H1 (cell line): Measurements from ENCODE around the gene MYO18A. TPM values are rescaled to one million over a fixed set of nuclear protein-coding genes. Genes with fewer than 3 reads are reported as not detected.

Experiments used
- CTCF ChIA-PET: fragments of 300-600 bp; sonication (Branson Sonifier 250); formaldehyde crosslinking; loops from one replicate; lab custom pipeline; 2021; ENCODE audit not compliant: partially characterized antibody; lab: Charles Lee
- POLR2A ChIA-PET: fragments of 300-600 bp; sonication (Branson Sonifier 250); formaldehyde crosslinking; loops from one replicate; lab custom pipeline; 2021; ENCODE audit warnings: inconsistent platforms; ENCODE audit not compliant: partially characterized antibody; lab: Charles Lee
- DNase-seq, 2 experiments: peaks; one replicate each; pipeline versions ENCODE4 v3.0.0 to v3.0.0-alpha.2; 2010 to 2022; ENCODE audit warnings: low spot score in 2 of 2, low read depth in 1 of 2, mixed read lengths in 1 of 2
- FAIRE-seq: peaks from 2 replicates; lab custom pipeline; 2011; peaks lifted over from hg19 to GRCh38; lab: Jason Lieb, UNC
- H2AFZ ChIP-seq: 2 replicates; pipeline ENCODE4 v1.8.1; 2012; ENCODE audit warnings: low read length, inconsistent platforms
- H2AK5ac ChIP-seq: 2 replicates; pipeline ENCODE4 v1.6.1; 2013; ENCODE audit warnings: low read depth, low read length
- H2BK120ac ChIP-seq: replicated peaks from 2 replicates; pipeline ENCODE3; 2013; ENCODE audit warnings: low read depth, low read length, inconsistent platforms
- H2BK12ac ChIP-seq: 2 replicates; pipeline ENCODE4 v1.6.1; 2013; ENCODE audit warnings: low read depth, low read length
- H2BK15ac ChIP-seq: 2 replicates; pipeline ENCODE4 v1.6.1; 2013; ENCODE audit warnings: low read length
- H2BK20ac ChIP-seq: 2 replicates; pipeline ENCODE4 v1.6.1; 2013; ENCODE audit warnings: low read length
- H2BK5ac ChIP-seq: 2 replicates; pipeline ENCODE4 v1.6.1; 2013; ENCODE audit warnings: low read depth, low read length
- H3K14ac ChIP-seq: 2 replicates; pipeline ENCODE4 v1.6.1; 2013; ENCODE audit warnings: inconsistent platforms; ENCODE audit not compliant: insufficient read length
- H3K18ac ChIP-seq: 2 replicates; pipeline ENCODE4 v1.6.1; 2013; ENCODE audit warnings: low read length; ENCODE audit errors: extremely low read depth
- H3K23ac ChIP-seq: 2 replicates; pipeline ENCODE4 v1.6.1; 2013; ENCODE audit warnings: inconsistent platforms; ENCODE audit not compliant: insufficient read length
- H3K23me2 ChIP-seq: 2 replicates; pipeline ENCODE4 v1.6.1; 2013; ENCODE audit warnings: low read depth, low read length
- H3K27ac ChIP-seq: 2 replicates; pipeline ENCODE4 v1.6.1; 2011; ENCODE audit warnings: low read depth, low read length, inconsistent platforms
- H3K27me3 ChIP-seq, 4 experiments: replicated peaks in 1 of 4; 1 replicate in 1 of 4; 2 replicates in 3 of 4; pipeline versions ENCODE4 v1.6.1 to v1.8.1; 2011 to 2013; ENCODE audit warnings: low read length in 3 of 4, mild to moderate bottlenecking in 3 of 4, inconsistent platforms in 2 of 4, mixed read lengths in 2 of 4, moderate library complexity in 1 of 4; ENCODE audit not compliant: control insufficient read depth in 3 of 4, insufficient read depth in 3 of 4; ENCODE audit errors: extremely low read depth in 1 of 4
- H3K36me3 ChIP-seq, 4 experiments: 2 replicates each; pipeline versions ENCODE4 v1.6.1 to v1.8.1; 2011 to 2013; ENCODE audit warnings: mild to moderate bottlenecking in 4 of 4, low read length in 3 of 4, moderate library complexity in 2 of 4, control low read depth in 1 of 4, inconsistent platforms in 1 of 4; ENCODE audit not compliant: insufficient read depth in 4 of 4, control insufficient read depth in 2 of 4
- H3K4ac ChIP-seq: replicated peaks from 2 replicates; pipeline ENCODE3; 2013; ENCODE audit warnings: low read length, low read depth, mixed read lengths, inconsistent platforms; ENCODE audit not compliant: insufficient read length
- H3K4me1 ChIP-seq, 4 experiments: replicated peaks in 1 of 4; 1 replicate in 1 of 4; 2 replicates in 3 of 4; pipeline versions ENCODE4 v1.6.1 to v1.8.1; 2011 to 2013; ENCODE audit warnings: low read length in 3 of 4, inconsistent platforms in 2 of 4, mixed read lengths in 1 of 4; ENCODE audit not compliant: insufficient read depth in 4 of 4, control insufficient read depth in 3 of 4
- H3K4me2 ChIP-seq, 2 experiments: 2 replicates each; pipeline versions ENCODE4 v1.6.1 to v1.8.1; 2011 to 2013; ENCODE audit warnings: low read depth in 2 of 2, low read length in 2 of 2, control low read depth in 1 of 2, inconsistent platforms in 1 of 2, mild to moderate bottlenecking in 1 of 2; ENCODE audit not compliant: insufficient read depth in 1 of 2
- H3K4me3 ChIP-seq, 4 experiments: fragments of 200-600, 300-600 bp in 1 of 4; sonication (generic), shearing (Covaris generic), sonication (Bioruptor Twin) in 1 of 4; 2 replicates each; pipeline versions ENCODE4 v1.5.1 to v1.8.1; 2011 to 2016; ENCODE audit warnings: low read length in 4 of 4, low read depth in 3 of 4, control low read depth in 2 of 4, inconsistent platforms in 2 of 4, mild to moderate bottlenecking in 2 of 4, mixed read lengths in 1 of 4, moderate library complexity in 1 of 4; ENCODE audit not compliant: insufficient read depth in 2 of 4; ENCODE audit errors: extremely low read depth in 1 of 4
- H3K56ac ChIP-seq: replicated peaks from 2 replicates; pipeline ENCODE3; 2013; ENCODE audit warnings: low read depth, mild to moderate bottlenecking, mixed read lengths, low read length, inconsistent platforms; ENCODE audit not compliant: insufficient read length
- H3K79me1 ChIP-seq: 2 replicates; pipeline ENCODE4 v1.6.1; 2013; ENCODE audit warnings: low read depth, low read length, control low read depth
- H3K79me2 ChIP-seq, 2 experiments: 2 replicates each; pipeline versions ENCODE4 v1.6.1 to v1.8.1; 2012 to 2013; ENCODE audit warnings: low read length in 2 of 2, mild to moderate bottlenecking in 2 of 2, inconsistent platforms in 1 of 2; ENCODE audit not compliant: insufficient read depth in 2 of 2, control insufficient read depth in 1 of 2
- H3K9ac ChIP-seq, 4 experiments: replicated peaks in 1 of 4; 1 replicate in 1 of 4; 2 replicates in 3 of 4; pipeline versions ENCODE4 v1.6.1 to v1.8.1; 2011 to 2013; ENCODE audit warnings: low read depth in 3 of 4, low read length in 3 of 4, control low read depth in 2 of 4, mild to moderate bottlenecking in 2 of 4, moderate library complexity in 2 of 4, inconsistent platforms in 1 of 4; ENCODE audit errors: extremely low read depth in 1 of 4
- H3K9me3 ChIP-seq, 2 experiments: 2 replicates each; pipeline versions ENCODE4 v1.6.1 to v1.8.1; 2012 to 2013; ENCODE audit warnings: mild to moderate bottlenecking in 2 of 2, moderate library complexity in 2 of 2, control low read depth in 1 of 2, inconsistent platforms in 1 of 2, low read depth in 1 of 2, low read length in 1 of 2, mixed read lengths in 1 of 2; ENCODE audit not compliant: insufficient read depth in 2 of 2
- H4K20me1 ChIP-seq, 2 experiments: replicated peaks in 1 of 2; 2 replicates each; pipeline versions ENCODE3 to v1.8.1; 2011 to 2013; ENCODE audit warnings: inconsistent platforms in 2 of 2, low read length in 2 of 2, mild to moderate bottlenecking in 1 of 2; ENCODE audit not compliant: insufficient read depth in 2 of 2, control insufficient read depth in 1 of 2
- H4K5ac ChIP-seq: 2 replicates; pipeline ENCODE4 v1.6.1; 2013; ENCODE audit warnings: low read length, low read depth, mixed read lengths, inconsistent platforms; ENCODE audit not compliant: insufficient read length
- H4K8ac ChIP-seq: 2 replicates; pipeline ENCODE4 v1.8.0; 2013; ENCODE audit warnings: mild to moderate bottlenecking, moderate library complexity, low read length, inconsistent platforms; ENCODE audit not compliant: insufficient read depth; ENCODE audit errors: extremely low read depth
- H4K91ac ChIP-seq: replicated peaks from 2 replicates; pipeline ENCODE3; 2013; ENCODE audit warnings: low read length, mixed read lengths, inconsistent platforms; ENCODE audit not compliant: insufficient read length
- BRCA1 ChIP-seq: IDR thresholded peaks from 2 replicates; pipeline ENCODE4 v1.6.1; 2012; ENCODE audit warnings: low read depth, low read length, improper control_type of control experiment
- CBX8 ChIP-seq: fragments of 300-800, 300-1000 bp; sonication (generic); IDR thresholded peaks from 2 replicates; pipeline ENCODE4 v1.7.1; 2016; ENCODE audit warnings: low read depth, low read length, borderline replicate concordance
- CREB1 ChIP-seq: IDR thresholded peaks from 2 replicates; pipeline ENCODE4 v1.6.1; 2012; ENCODE audit warnings: inconsistent platforms
- SIN3A ChIP-seq, 2 experiments: IDR thresholded peaks in 1 of 2; conservative IDR thresholded peaks in 1 of 2; 2 replicates each; pipeline ENCODE4 v1.6.1; 2011 to 2012; ENCODE audit warnings: low read length in 2 of 2, improper control_type of control experiment in 1 of 2, low read depth in 1 of 2, mild to moderate bottlenecking in 1 of 2
- SIRT6 ChIP-seq: IDR thresholded peaks from one replicate; pipeline ENCODE4 v1.7.1; 2012; ENCODE audit warnings: low read length, inconsistent platforms
- WGBS, 2 experiments: shearing (Covaris generic) in 1 of 2; methylation state at CpG; one replicate each; pipeline versions ENCODE4 v1.1.6 to v1.1.7; 2013 to 2015; ENCODE audit warnings: low lambda C conversion rate in 2 of 2, mixed read lengths in 2 of 2, inconsistent platforms in 1 of 2, low coverage in 1 of 2, missing lambda C conversion rate in 1 of 2; ENCODE audit not compliant: insufficient replicate concordance in 2 of 2, insufficient coverage in 1 of 2, insufficient read length in 1 of 2; ENCODE audit errors: extremely low coverage in 1 of 2, missing lambda C conversion rate in 1 of 2; 5-methylcytosine and 5-hydroxymethylcytosine counted together
- polyA plus RNA-seq, 7 experiments: library from polyadenylated mRNA; depleted of rRNA in 3 of 7; stranded (reverse) in 5 of 7; unstranded in 2 of 7; fragments of >200 nt in 5 of 7; fragments of 200-250 nt in 2 of 7; gene quantifications; 1 replicate in 5 of 7; 2 replicates in 1 of 7; 4 replicates in 1 of 7; pipeline versions ENCODE4 v1.2.1 to v1.2.3, GENCODE V29; 2011 to 2013; ENCODE audit warnings: missing spikeins in 2 of 7, mixed read lengths in 2 of 7
- total RNA-seq: library from RNA; stranded (reverse); fragmentation: NEBNext Ultra II Directional; extraction: Animal tissue kit (Norgen Biotek cat#: 25700); gene quantifications from 2 replicates; pipeline ENCODE4 v1.2.1, GENCODE V29; 2021
- TF ChIP-seq, protein P1 (sequence below): IDR thresholded peaks from 2 replicates; pipeline ENCODE4 v1.6.1; 2012; ENCODE audit warnings: inconsistent platforms

The MYO18A gene
- total and polyA plus RNA-seq, 2 of the 8 experiments (the other 6 are each of a cell fraction or from before 2014, with no cell fraction given) = 7.6 to 43.8 TPM

DNA sequence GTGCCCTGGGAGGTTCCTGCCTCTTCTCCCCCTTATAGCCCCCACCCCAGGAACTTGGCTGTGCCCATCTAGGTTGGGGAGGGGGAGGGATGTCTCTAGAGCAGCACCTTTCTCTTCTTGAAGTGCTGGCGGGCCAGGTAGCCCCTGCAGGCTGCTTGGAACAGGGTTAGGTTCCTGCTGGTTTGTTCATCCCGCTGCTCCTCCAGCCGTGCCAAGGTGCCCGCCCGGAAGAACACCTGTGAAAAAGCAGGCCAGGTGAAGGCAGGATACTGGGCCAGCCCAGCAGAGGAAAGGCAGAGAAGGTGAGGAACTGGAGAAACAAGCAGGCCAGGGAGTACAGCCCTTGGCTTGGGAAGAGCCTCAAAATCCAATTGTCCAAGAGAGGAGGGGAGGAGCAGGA lies 80.7 kb downstream of the MYO18A start:
- FAIRE-seq (no peak), DNase-seq (no peak)
- H3K79me1 ChIP-seq = no peaks in the 10 kb centered on the region
- H4K8ac ChIP-seq = no peak overlapping the region
- H3K36me3 ChIP-seq = peaks cover 4 to 23% (median 10%) of the 10 kb centered on the region in 4 experiments; a peak in 6 of 8 replicates
- no peak overlapping the region for H3K27ac ChIP-seq
- no peak overlapping the region for H2BK12ac ChIP-seq
- no peak overlapping the region for H3K23ac ChIP-seq
- no peak overlapping the region for H4K5ac ChIP-seq
- H3K4me2 ChIP-seq = no peak overlapping the region
- H2BK20ac ChIP-seq = no peak overlapping the region
- H3K27me3 ChIP-seq = no peaks in the 10 kb centered on the region
- no peak overlapping the region for H4K91ac ChIP-seq
- CTCF ChIA-PET = interaction anchor here (1.8 kb wide), 1 partner anchor 131 kb away, joined by 7 read pairs; no protein-coding TSS in a partner anchor
- H4K20me1 ChIP-seq = no peaks in the 10 kb centered on the region
- peaks cover 0 to 5% (median 2%) of the 10 kb centered on the region in 4 experiments; a peak in 3 of 7 replicates for H3K4me1 ChIP-seq
- no peak overlapping the region for H3K4ac ChIP-seq
- no peak for TF ChIP-seq CBX8
- TF ChIP-seq CREB1 = no peak
- no peak for TF ChIP-seq SIN3A (conservative IDR thresholded peaks at IDR 0.05 in 1 of 2, IDR thresholded peaks at IDR 0.05 in 1 of 2; ENCODE audit: low read depth in 1 of 2, low read length in 2 of 2)
- TF ChIP-seq BRCA1 = no peak
- TF ChIP-seq SIRT6 = no peak
- TF ChIP-seq, protein P1, sequence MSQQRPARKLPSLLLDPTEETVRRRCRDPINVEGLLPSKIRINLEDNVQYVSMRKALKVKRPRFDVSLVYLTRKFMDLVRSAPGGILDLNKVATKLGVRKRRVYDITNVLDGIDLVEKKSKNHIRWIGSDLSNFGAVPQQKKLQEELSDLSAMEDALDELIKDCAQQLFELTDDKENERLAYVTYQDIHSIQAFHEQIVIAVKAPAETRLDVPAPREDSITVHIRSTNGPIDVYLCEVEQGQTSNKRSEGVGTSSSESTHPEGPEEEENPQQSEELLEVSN = no peak
- TF ChIP-seq, all 59 proteins: peak for 0
- Histone ChIP-seq H3K4me3 (no peak overlapping the region), H2AFZ (no peak overlapping the region), H3K9ac (no peak overlapping the region; a peak in 1 of 7 replicates), H3K14ac (no peak overlapping the region), H3K79me2 (no peaks in the 10 kb centered on the region), H3K9me3 (no peaks in the 10 kb centered on the region), H2BK15ac (no peak overlapping the region), H2AK5ac (no peak overlapping the region), H3K23me2 (no peaks in the 10 kb centered on the region; the same call in 1 of the 2 replicates), H2BK5ac (no peak overlapping the region; the same call in 1 of the 2 replicates), H3K18ac (no peak overlapping the region; the same call in 1 of the 2 replicates), H2BK120ac (no peak overlapping the region), H3K56ac (no peak overlapping the region)
- POLR2A ChIA-PET = no interaction called here
- WGBS, 2 experiments = 80% methylated on average over 5 of the region's 5 CpGs; no CpG with 5 or more reads in 1 of the 2 experiments
